ENCODE measurements around the gene LEMD2. TPM values are rescaled to one million over a fixed set of nuclear protein-coding genes. Genes with fewer than 3 reads are reported as not detected.
A peak's percentile ranks its signal among the peaks of the same experiment; 100 is the strongest.

The LEMD2 gene
- total RNA-seq, 2 donors from 2014 or later: 54.4 to 80.5 TPM

DNA sequence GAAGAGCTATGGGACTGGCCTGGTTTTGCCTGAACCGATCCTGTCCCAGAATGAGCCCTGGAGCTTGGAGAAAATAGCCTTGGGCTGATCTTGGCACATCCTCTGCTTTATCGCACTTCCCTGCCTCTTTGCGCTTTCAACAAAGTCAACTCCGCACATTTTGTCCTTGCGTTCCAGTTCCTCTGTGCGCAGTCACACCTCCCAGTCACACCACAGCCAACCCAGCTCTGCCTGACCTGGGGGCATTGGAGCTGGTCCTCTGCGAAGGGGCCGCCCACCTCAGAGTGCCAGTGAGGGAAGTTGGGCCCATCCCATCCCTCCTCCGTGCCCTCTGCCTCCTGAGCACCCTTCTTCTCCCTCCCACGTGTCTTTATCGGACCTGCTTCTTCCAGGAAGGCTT lies 60.5 kb downstream of the LEMD2 start:
- ATAC-seq (no peak), DNase-seq (ENCODE audit: low spot score in 2 of 2) (no peak)
- no peaks in the 10 kb centered on the region for H3K9me3 Mint-ChIP-seq
- H3K27ac Mint-ChIP-seq: no peak overlapping the region
- no peaks in the 10 kb centered on the region for H3K36me3 Mint-ChIP-seq

DNA sequence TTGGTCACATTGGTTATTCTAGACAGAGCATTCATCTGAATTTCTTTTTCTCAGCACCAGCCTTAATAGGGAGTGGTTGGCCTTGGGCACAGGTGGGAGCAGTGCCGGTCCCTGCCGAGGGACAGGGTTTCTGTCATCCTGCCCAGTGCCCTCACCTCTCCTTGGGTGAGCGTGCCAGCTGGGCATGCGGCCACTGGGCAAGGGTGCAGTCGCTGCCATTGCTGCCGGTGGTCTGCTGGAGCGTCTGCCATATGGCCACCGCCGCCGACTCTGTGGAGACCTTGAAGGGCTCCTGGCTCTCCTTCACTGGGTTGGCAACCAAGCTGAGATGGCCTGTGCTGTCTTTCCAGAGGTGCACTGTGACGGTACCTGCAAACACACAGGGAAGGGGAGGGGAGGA lies 61.0 kb downstream of the LEMD2 start:
- no peak for ATAC-seq
- DNase-seq (ENCODE audit: low spot score in 2 of 2): no peak
- no peak overlapping the region for H3K27ac Mint-ChIP-seq
- no peaks in the 10 kb centered on the region for H3K9me3 Mint-ChIP-seq
- no peaks in the 10 kb centered on the region for H3K36me3 Mint-ChIP-seq

DNA sequence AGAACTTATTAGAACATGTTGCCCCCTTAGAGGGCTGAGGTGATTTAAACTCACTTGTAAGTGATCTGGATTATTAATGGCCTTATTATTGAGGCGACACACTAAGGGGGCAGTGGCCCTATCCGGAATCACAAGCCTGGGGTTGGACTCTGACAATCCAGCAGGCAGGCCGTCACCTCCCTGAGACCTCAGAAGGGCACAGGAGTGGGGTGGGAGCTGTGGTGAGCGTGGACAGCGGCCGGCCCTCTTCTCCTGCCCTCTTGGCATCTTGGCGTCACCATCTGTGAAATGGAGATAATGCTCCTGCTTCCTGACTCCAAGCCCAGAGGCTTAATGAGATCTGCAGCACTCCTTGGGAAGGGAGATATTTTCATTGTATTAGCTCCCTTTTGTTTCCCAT lies 61.8 kb downstream of the LEMD2 start:
- no peak for ATAC-seq
- H3K27ac Mint-ChIP-seq: no peak overlapping the region
- H3K9me3 Mint-ChIP-seq: no peaks in the 10 kb centered on the region
- no peaks in the 10 kb centered on the region for H3K36me3 Mint-ChIP-seq
- DNase-seq (ENCODE audit: low spot score in 2 of 2): no peak

DNA sequence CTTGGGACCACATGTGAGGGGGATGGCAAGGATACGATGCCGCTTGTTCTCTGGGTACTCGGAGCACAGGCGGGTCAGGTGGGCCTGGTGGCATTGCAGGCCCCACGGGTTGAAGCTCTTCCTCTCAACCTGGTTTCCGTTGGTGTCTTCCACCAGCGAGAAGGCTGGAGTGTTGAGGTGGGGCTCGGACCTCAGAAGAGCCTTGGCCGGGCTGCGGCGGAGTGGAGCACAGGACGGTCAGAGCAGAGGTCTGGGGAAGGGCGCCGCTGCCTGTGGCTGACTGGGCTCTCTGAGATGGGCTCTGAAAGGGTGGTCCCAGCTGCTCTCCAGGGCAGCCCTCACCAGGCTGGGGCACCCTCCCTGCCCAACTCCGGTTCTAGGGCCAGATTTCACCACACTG lies 62.2 kb downstream of the LEMD2 start:
- H3K36me3 Mint-ChIP-seq: no peaks in the 10 kb centered on the region
- no peak overlapping the region for H3K27ac Mint-ChIP-seq
- ATAC-seq: no peak
- DNase-seq (ENCODE audit: low spot score in 2 of 2): no peak
- H3K9me3 Mint-ChIP-seq: no peaks in the 10 kb centered on the region

DNA sequence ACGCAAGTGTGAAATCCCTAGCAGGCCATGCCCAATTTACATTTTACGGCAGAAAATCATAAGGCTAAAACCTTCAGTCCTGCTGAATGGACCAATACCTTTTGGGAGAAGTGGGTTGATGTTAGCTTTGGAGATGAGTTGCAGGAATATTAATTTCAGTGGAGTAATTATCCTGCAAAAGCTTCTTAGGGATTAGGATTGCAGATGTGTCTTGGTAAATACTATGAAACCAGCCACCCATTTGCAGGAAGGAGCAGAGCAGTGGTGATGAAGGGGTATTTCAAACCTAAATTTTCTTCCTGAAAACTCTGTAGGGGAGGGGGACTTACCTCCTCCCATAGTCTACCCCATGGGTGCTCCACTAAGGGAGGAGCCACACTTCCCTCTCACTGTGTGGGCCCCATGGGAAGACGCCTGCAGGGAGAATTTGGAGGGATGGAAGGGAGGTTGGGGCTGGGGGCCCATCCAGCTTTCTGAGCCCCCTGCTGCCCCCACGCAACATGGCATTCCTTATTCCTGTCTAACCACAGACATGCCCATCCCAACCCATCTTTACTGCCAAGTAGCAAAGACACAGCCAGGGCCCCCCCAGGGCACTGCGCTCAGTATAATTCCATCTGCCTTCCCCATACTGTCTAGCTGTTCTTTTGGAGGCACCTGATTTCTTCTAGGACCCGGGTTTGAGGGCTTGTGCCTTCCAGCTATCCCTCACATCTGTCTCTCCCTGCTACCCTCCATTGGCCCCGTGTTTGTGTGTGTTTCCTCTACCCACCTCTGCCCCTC lies 62.8 kb downstream of the LEMD2 start:
- DNase-seq (ENCODE audit: low spot score in 2 of 2) (no peak), ATAC-seq (no peak)
- Mint-ChIP-seq H3K36me3 (no peaks in the 10 kb centered on the region), H3K27ac (no peak overlapping the region), H3K9me3 (no peaks in the 10 kb centered on the region)

DNA sequence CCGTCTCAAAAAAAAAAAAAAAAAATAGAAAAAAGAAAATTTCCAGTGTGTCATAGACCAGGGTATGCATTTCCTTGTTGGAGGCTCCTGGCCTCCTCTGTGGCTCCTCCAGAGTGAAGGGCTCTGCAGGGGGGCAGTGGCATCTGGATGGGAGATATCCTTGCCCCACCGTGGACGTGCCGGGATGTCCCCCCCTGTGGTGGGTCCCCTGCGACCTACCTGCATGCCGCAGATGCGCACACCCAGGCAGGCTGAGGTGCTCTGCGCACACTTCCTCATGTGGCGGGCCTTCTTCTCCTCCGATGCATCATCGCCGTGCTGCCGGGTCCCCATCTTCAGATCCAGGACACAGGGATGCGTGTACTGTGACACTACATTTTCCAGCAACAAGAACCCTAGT lies 63.7 kb downstream of the LEMD2 start:
- H3K9me3 Mint-ChIP-seq: no peaks in the 10 kb centered on the region
- no peak overlapping the region for H3K27ac Mint-ChIP-seq
- ATAC-seq: no peak
- H3K36me3 Mint-ChIP-seq: no peaks in the 10 kb centered on the region
- no peak for DNase-seq (ENCODE audit: low spot score in 2 of 2)

DNA sequence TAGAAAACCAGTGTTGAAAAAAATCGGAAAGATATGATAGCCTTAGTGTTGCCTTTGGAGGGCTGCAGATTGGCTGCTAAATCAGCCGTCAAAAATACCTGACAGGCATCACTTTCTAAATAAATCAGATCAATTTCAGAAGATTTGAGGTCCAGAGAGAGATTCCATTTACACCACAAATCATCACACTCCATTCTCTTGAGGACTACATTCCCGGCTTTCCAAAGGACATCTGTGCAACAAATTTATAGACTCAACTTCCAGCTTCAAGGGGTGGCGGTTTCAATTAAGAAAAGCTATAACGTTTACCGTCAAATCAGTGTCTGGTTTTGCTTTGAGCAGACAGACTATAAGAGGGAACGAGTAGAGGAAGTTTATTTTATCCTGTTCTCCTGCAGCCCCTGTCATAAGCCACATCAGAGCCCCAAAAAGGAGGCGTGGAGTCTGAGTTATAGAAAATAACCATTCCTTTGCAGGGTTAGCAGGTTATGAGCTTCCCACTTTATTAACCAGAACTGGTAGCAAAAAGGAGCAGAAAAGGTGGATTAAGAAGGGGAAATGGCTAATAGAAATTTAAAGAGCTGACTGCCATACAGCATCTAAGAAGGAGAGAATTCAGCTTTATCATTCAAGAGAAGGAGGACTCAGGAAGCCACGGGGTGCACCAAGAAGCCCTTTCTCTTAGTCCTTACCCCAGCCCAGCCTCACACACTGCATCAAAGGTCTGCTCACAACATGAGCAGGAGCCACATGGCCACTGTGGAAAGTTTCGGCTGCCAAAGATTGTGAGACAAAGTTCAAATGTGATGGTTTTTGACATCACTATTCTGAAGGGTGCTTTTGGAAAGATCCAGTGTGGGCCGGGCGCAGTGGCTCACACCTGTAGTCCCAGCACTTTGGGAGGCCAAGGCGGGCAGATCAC lies 64.6 kb downstream of the LEMD2 start:
- ATAC-seq: peak in 1 of 2 donors; percentile 63
- DNase-seq (ENCODE audit: low spot score in 2 of 2): no peak
- Mint-ChIP-seq H3K27ac (peak overlapping the region in 1 of 2 donors; percentile 71), H3K36me3 (no peaks in the 10 kb centered on the region), H3K9me3 (no peaks in the 10 kb centered on the region)

DNA sequence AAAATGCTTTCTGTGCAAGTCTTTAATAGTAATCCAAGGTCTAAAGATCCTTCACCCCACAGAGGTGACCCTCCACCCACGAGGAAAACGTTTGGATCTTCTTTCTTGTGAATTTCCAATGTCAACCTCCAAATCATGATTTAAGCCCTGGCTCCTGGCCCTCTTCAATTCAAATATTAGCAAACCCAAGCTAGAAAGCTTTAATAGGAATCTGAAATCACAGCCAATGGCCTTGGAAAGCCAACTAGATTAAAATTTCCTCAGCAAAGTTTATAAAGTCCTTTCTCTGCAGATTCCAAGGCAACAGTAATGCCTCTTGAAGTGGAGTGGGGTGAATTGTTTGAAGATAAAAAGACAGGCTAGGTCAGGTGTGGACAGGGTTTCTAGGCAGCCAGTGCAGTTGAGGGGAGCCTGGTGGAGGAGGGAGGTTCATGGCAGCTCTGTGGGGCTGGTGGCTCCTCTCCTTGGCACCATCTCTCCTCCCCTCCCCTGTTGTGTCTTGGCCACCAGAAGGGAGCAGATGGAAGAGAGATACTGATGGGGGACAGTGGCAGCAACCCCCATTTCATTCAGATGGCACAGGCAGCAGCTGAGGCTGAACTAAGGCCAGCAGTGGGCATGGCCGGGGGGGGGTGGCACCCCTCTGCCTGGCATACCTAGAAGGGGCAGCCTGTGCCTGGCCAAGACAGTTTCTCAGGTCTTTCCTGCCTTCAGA lies 65.4 kb downstream of the LEMD2 start:
- ATAC-seq: no peak
- no peaks in the 10 kb centered on the region for H3K9me3 Mint-ChIP-seq
- no peaks in the 10 kb centered on the region for H3K36me3 Mint-ChIP-seq
- no peak for DNase-seq (ENCODE audit: low spot score in 2 of 2)
- H3K27ac Mint-ChIP-seq: no peak overlapping the region

DNA sequence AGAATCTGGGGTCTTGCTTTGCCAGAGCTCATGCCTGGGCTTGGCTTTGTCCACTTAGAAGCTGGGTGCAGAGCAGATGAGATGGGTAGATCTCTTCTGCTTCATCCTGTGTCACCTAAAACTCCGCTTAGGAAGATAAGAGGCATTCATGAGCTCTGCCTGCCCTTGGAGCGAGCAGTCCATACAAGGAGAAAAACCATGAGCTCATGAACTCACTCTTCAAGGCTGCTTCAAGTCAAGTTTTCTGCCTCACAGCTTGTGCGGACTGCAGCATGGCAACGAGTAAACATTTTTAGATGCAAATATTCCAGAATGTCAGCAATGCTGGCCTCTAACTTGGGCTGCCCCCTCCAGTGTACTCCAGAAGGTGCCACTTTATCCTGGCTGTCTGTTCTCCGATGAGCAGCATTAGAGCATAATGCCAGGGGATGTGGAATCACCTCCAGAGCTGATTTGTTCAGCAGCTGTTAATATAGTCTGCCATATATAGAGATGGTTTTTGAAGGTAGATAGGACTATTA lies 66.8 kb downstream of the LEMD2 start:
- ATAC-seq (no peak), DNase-seq (ENCODE audit: low spot score in 2 of 2) (no peak)
- H3K36me3 Mint-ChIP-seq: no peaks in the 10 kb centered on the region
- H3K9me3 Mint-ChIP-seq: no peaks in the 10 kb centered on the region
- no peak overlapping the region for H3K27ac Mint-ChIP-seq

DNA sequence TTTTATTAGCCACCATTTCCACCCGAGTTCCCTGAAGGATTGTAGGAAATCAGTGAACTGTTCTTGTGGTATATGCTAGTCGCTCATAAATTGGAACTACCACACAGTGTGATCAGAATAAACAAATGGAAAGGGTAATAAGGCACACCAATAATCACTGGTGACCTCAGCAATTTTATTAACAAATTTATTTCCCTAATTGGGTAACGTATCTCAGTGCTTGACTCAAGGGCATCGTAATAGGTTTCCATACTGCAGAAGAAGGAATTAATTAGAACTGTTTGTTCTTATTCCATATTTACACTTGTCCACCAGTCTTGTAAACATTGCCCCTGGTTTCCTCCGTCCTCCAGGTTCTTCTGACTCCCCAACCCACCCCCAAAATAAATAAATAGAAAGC lies 67.4 kb downstream of the LEMD2 start:
- ATAC-seq (no peak), DNase-seq (ENCODE audit: low spot score in 2 of 2) (no peak)
- no peaks in the 10 kb centered on the region for H3K9me3 Mint-ChIP-seq
- H3K36me3 Mint-ChIP-seq: no peaks in the 10 kb centered on the region
- no peak overlapping the region for H3K27ac Mint-ChIP-seq

Other genes with a start within 250 kb of the LEMD2 start
- 10 to 100 TPM; 43.8 to 57.0 TPM for gene BAK1, start 208.9 kb downstream of the LEMD2 start, total RNA-seq
- 10 to 100 TPM; 39.2 to 50.8 TPM for gene ITPR3, start 167.8 kb downstream of the LEMD2 start, total RNA-seq
- gene UQCC2, start 77.4 kb downstream of the LEMD2 start, total RNA-seq: 100 to 1,000 TPM; 114 to 145 TPM
- not detected for gene IP6K3, start 42.2 kb downstream of the LEMD2 start, total RNA-seq
- gene MLN, start 14.9 kb upstream of the LEMD2 start, total RNA-seq: not detected